ENCODE data around the gene GABRB1.

GABRB1 gene

GRCh38 chr4:47270201-47270888 is 239.0 kb downstream of the GABRB1 start:
- Histone ChIP-seq H2AFZ (ENCODE audit: low read length) (no peak overlapping the region), H3F3A (ENCODE audit: low read depth) (no peaks in the 10 kb centered on the region), H3K9me3 (ENCODE audit: insufficient read depth, low read depth, low read length) (no peaks in the 10 kb centered on the region), H3K4me1 (ENCODE audit: insufficient read depth, low read length, poor library complexity, severe bottlenecking) (no peaks in the 10 kb centered on the region), H3K79me2 (ENCODE audit: insufficient read depth, low read length) (no peaks in the 10 kb centered on the region), H3K4me3 (ENCODE audit: low read length, poor library complexity, severe bottlenecking) (no peak overlapping the region), H3K27me3 (ENCODE audit: insufficient read depth, low read length, poor library complexity, severe bottlenecking) (no peaks in the 10 kb centered on the region), H4K20me1 (ENCODE audit: insufficient read depth, low read length, poor library complexity, severe bottlenecking) (no peaks in the 10 kb centered on the region), H3K36me3 (ENCODE audit: insufficient read depth, low read length) (no peaks in the 10 kb centered on the region), H3K4me2 (ENCODE audit: low read depth, low read length, poor library complexity, severe bottlenecking) (no peak overlapping the region), H3K9me2 (replicated peaks; ENCODE audit: low read depth, low read length) (no peaks in the 10 kb centered on the region), H3K9ac (ENCODE audit: low read depth, low read length, poor library complexity, severe bottlenecking) (no peak overlapping the region)
- TF ChIP-seq EZH2phosphoT487 (IDR thresholded peaks at IDR 0.05; ENCODE audit: borderline replicate concordance): no peak
- TF ChIP-seq, protein P1, sequence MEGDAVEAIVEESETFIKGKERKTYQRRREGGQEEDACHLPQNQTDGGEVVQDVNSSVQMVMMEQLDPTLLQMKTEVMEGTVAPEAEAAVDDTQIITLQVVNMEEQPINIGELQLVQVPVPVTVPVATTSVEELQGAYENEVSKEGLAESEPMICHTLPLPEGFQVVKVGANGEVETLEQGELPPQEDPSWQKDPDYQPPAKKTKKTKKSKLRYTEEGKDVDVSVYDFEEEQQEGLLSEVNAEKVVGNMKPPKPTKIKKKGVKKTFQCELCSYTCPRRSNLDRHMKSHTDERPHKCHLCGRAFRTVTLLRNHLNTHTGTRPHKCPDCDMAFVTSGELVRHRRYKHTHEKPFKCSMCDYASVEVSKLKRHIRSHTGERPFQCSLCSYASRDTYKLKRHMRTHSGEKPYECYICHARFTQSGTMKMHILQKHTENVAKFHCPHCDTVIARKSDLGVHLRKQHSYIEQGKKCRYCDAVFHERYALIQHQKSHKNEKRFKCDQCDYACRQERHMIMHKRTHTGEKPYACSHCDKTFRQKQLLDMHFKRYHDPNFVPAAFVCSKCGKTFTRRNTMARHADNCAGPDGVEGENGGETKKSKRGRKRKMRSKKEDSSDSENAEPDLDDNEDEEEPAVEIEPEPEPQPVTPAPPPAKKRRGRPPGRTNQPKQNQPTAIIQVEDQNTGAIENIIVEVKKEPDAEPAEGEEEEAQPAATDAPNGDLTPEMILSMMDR (conservative IDR thresholded peaks at IDR 0.05; ENCODE audit: low read length): no peak

GRCh38 chr4:47271291-47271690 is 239.9 kb downstream of the GABRB1 start:
- Histone ChIP-seq H3K9ac (ENCODE audit: low read depth, low read length, poor library complexity, severe bottlenecking) (no peak overlapping the region), H3K79me2 (ENCODE audit: insufficient read depth, low read length) (no peaks in the 10 kb centered on the region), H3K4me3 (ENCODE audit: low read length, poor library complexity, severe bottlenecking) (no peak overlapping the region), H3K4me2 (ENCODE audit: low read depth, low read length, poor library complexity, severe bottlenecking) (no peak overlapping the region), H3K27me3 (ENCODE audit: insufficient read depth, low read length, poor library complexity, severe bottlenecking) (no peaks in the 10 kb centered on the region), H3K36me3 (ENCODE audit: insufficient read depth, low read length) (no peaks in the 10 kb centered on the region), H4K20me1 (ENCODE audit: insufficient read depth, low read length, poor library complexity, severe bottlenecking) (no peaks in the 10 kb centered on the region), H3K9me2 (replicated peaks; ENCODE audit: low read depth, low read length) (no peaks in the 10 kb centered on the region), H3K4me1 (ENCODE audit: insufficient read depth, low read length, poor library complexity, severe bottlenecking) (no peaks in the 10 kb centered on the region), H3F3A (ENCODE audit: low read depth) (no peaks in the 10 kb centered on the region), H2AFZ (ENCODE audit: low read length) (no peak overlapping the region), H3K9me3 (ENCODE audit: insufficient read depth, low read depth, low read length) (no peaks in the 10 kb centered on the region)
- TF ChIP-seq EZH2phosphoT487 (IDR thresholded peaks at IDR 0.05; ENCODE audit: borderline replicate concordance): no peak
- TF ChIP-seq, protein P1 (conservative IDR thresholded peaks at IDR 0.05; ENCODE audit: low read length): no peak

- Histone ChIP-seq H3K9me3 (ENCODE audit: insufficient read depth, low read depth, low read length) (no peaks in the 10 kb centered on the region), H3F3A (ENCODE audit: low read depth) (no peaks in the 10 kb centered on the region), H4K20me1 (ENCODE audit: insufficient read depth, low read length, poor library complexity, severe bottlenecking) (no peaks in the 10 kb centered on the region), H3K4me2 (ENCODE audit: low read depth, low read length, poor library complexity, severe bottlenecking) (no peak overlapping the region), H3K9ac (ENCODE audit: low read depth, low read length, poor library complexity, severe bottlenecking) (no peak overlapping the region), H3K27me3 (ENCODE audit: insufficient read depth, low read length, poor library complexity, severe bottlenecking) (no peaks in the 10 kb centered on the region), H3K4me1 (ENCODE audit: insufficient read depth, low read length, poor library complexity, severe bottlenecking) (no peaks in the 10 kb centered on the region), H2AFZ (ENCODE audit: low read length) (no peak overlapping the region), H3K9me2 (replicated peaks; ENCODE audit: low read depth, low read length) (no peaks in the 10 kb centered on the region), H3K4me3 (ENCODE audit: low read length, poor library complexity, severe bottlenecking) (no peak overlapping the region), H3K79me2 (ENCODE audit: insufficient read depth, low read length) (no peaks in the 10 kb centered on the region), H3K36me3 (ENCODE audit: insufficient read depth, low read length) (no peaks in the 10 kb centered on the region)
- no peak for TF ChIP-seq EZH2phosphoT487 (IDR thresholded peaks at IDR 0.05; ENCODE audit: borderline replicate concordance)
- TF ChIP-seq, protein P1 (conservative IDR thresholded peaks at IDR 0.05; ENCODE audit: low read length): no peak
These were observed 243.5 kb downstream of the GABRB1 start for GRCh38 chr4:47274901-47275300.

Measured in Loucy (cell line).